Mucosa of gallbladder (tissue), 1 donor: ENCODE measurements around the gene IL15RA. TPM values are rescaled to one million over a fixed set of nuclear protein-coding genes. Genes with fewer than 3 reads are reported as not detected.
"Not testable (repeated sequence)": the region's sequence is repeated elsewhere in the genome, so short reads cannot be mapped to it uniquely, and the experiment has no call there.

Source experiments
- DNase-seq: peaks from one replicate; pipeline ENCODE4 v3.0.0-alpha.2; 2020; ENCODE audit warnings: low spot score
- total RNA-seq: library from RNA; stranded (reverse); gene quantifications from one replicate; pipeline ENCODE4 v1.2.1, GENCODE V29; 2021
- donor health status: DM: no; HTN: no; CAD: no.

The IL15RA gene
- total RNA-seq, 1 donor from 2014 or later = 25.6 TPM

- DNase-seq = no peak
Observed at GRCh38 chr10:5970066-5970465, 7.3 kb downstream of the IL15RA start.

GRCh38 chr10:5968681-5969453 is 8.5 kb downstream of the IL15RA start:
- peak; percentile 93 for DNase-seq

GRCh38 chr10:5968037-5968680 is 9.2 kb downstream of the IL15RA start:
- no peak for DNase-seq

GRCh38 chr10:5965266-5965665 is 12.1 kb downstream of the IL15RA start:
- DNase-seq = peak; percentile 68

- DNase-seq = no peak
Observed at GRCh38 chr10:5964736-5965135, 12.6 kb downstream of the IL15RA start.

- DNase-seq = no peak
Observed at GRCh38 chr10:5963591-5963990, 13.8 kb downstream of the IL15RA start.

GRCh38 chr10:5963071-5963470 is 14.3 kb downstream of the IL15RA start:
- no peak for DNase-seq

- DNase-seq = not testable (repeated sequence)
Observed at GRCh38 chr10:5962358-5962940, 14.9 kb downstream of the IL15RA start.

- no peak for DNase-seq
Observed at GRCh38 chr10:5961405-5962100, 15.8 kb downstream of the IL15RA start.

- not testable (repeated sequence) for DNase-seq
Observed at GRCh38 chr10:5960973-5961275, 16.4 kb downstream of the IL15RA start.

GRCh38 chr10:5960070-5960972 is 17.0 kb downstream of the IL15RA start:
- DNase-seq = no peak

- DNase-seq = no peak
Observed at GRCh38 chr10:5959581-5960069, 17.7 kb downstream of the IL15RA start.

- no peak for DNase-seq
Observed at GRCh38 chr10:5959142-5959541, 18.2 kb downstream of the IL15RA start.

- DNase-seq = no peak
Observed at GRCh38 chr10:5958675-5959074, 18.7 kb downstream of the IL15RA start.

- DNase-seq = no peak
Observed at GRCh38 chr10:5958077-5958476, 19.3 kb downstream of the IL15RA start.

GRCh38 chr10:5956146-5956936 is 21.0 kb downstream of the IL15RA start:
- DNase-seq = no peak

- no peak for DNase-seq
Observed at GRCh38 chr10:5953676-5954075, 23.7 kb downstream of the IL15RA start.

GRCh38 chr10:5952731-5953385 is 24.5 kb downstream of the IL15RA start:
- DNase-seq = no peak

GRCh38 chr10:5951721-5952407 is 25.5 kb downstream of the IL15RA start:
- DNase-seq = no peak
